AG04450 (cell line): ENCODE results near the gene MINK1. TPM values are rescaled to one million over a fixed set of nuclear protein-coding genes. Genes with fewer than 3 reads are reported as not detected.

Experiments used
- CTCF ChIA-PET: fragments of 300-600, 350-600 bp; formaldehyde crosslinking; extraction: SDS; loops from one replicate; lab custom pipeline; 2022; ENCODE audit warnings: antibody characterized with exemption, inconsistent platforms; lab: Charles Lee
- POLR2A ChIA-PET: fragments of 350-600 bp; formaldehyde crosslinking; extraction: SDS; loops from one replicate; lab custom pipeline; 2021; ENCODE audit warnings: antibody characterized with exemption, inconsistent platforms; lab: Yijun Ruan, JAX
- DNase-seq: peaks from one replicate; pipeline ENCODE4 v3.0.0-alpha.2; 2011; ENCODE audit warnings: low read depth, low spot score
- H3K27ac ChIP-seq: one replicate; pipeline ENCODE4 v1.5.1; 2012; ENCODE audit warnings: low read depth, low read length, control low read depth
- H3K27me3 ChIP-seq: one replicate; pipeline ENCODE4 v1.6.0; 2012; ENCODE audit warnings: low read length; ENCODE audit not compliant: control insufficient read depth, insufficient read depth
- H3K4me3 ChIP-seq: 2 replicates; pipeline ENCODE4 v1.5.1; 2011; ENCODE audit warnings: mild to moderate bottlenecking, low read depth, low read length, control low read depth
- H3K9me3 ChIP-seq: 2 replicates; pipeline ENCODE4 v1.5.1; 2012; ENCODE audit warnings: low read length; ENCODE audit not compliant: control insufficient read depth, insufficient read depth
- CTCF ChIP-seq: IDR thresholded peaks from 2 replicates; pipeline ENCODE4 v1.5.1; 2011; ENCODE audit warnings: low read depth, low read length, control low read depth, inconsistent platforms
- polyA plus RNA-seq: library from polyadenylated mRNA; depleted of rRNA; stranded (reverse); fragments of >200 nt; gene quantifications from 2 replicates; pipeline ENCODE4 v1.2.3, GENCODE V29; 2011

Gene MINK1
- polyA plus RNA-seq, 1 experiment: 29.4 TPM

GRCh38 chr17:4851084-4851483 lies 17.9 kb downstream of the MINK1 start:
- no peak for TF ChIP-seq CTCF
- H3K4me3 ChIP-seq: no peak overlapping the region
- ChIA-PET POLR2A (no interaction called here), CTCF (interaction anchor here (1.2 kb wide), 1 partner anchor 13 kb away, joined by 3 read pairs; no protein-coding TSS in a partner anchor)
- H3K9me3 ChIP-seq: no peaks in the 10 kb centered on the region
- no peak for DNase-seq
- no peak overlapping the region for H3K27ac ChIP-seq
- H3K27me3 ChIP-seq: no peaks in the 10 kb centered on the region

- Histone ChIP-seq H3K27me3 (no peaks in the 10 kb centered on the region), H3K9me3 (no peaks in the 10 kb centered on the region), H3K4me3 (no peak overlapping the region), H3K27ac (peak overlapping the region; percentile 31)
- DNase-seq: peak; percentile 38
- CTCF ChIA-PET: no interaction called here
- POLR2A ChIA-PET: no interaction called here
- TF ChIP-seq CTCF: no peak
Measured at GRCh38 chr17:4852567-4853207, 19.5 kb downstream of the MINK1 start.

- POLR2A ChIA-PET: no interaction called here
- DNase-seq: no peak
- no peak for TF ChIP-seq CTCF
- Histone ChIP-seq H3K4me3 (no peak overlapping the region), H3K27me3 (no peaks in the 10 kb centered on the region), H3K27ac (no peak overlapping the region), H3K9me3 (no peaks in the 10 kb centered on the region)
- CTCF ChIA-PET: no interaction called here
Measured at GRCh38 chr17:4853208-4853671, 20.1 kb downstream of the MINK1 start.

- ChIA-PET CTCF (interaction anchor here (0.6 kb wide), 1 partner anchor 141 kb away, joined by 4 read pairs; no protein-coding TSS in a partner anchor), POLR2A (no interaction called here)
- H3K27ac ChIP-seq: no peak overlapping the region
- H3K27me3 ChIP-seq: no peaks in the 10 kb centered on the region
- no peak for TF ChIP-seq CTCF
- DNase-seq: peak; percentile 10
- H3K4me3 ChIP-seq: no peak overlapping the region
- no peaks in the 10 kb centered on the region for H3K9me3 ChIP-seq
Measured at GRCh38 chr17:4854111-4854681, 21.1 kb downstream of the MINK1 start.

- POLR2A ChIA-PET: no interaction called here
- TF ChIP-seq CTCF: no peak
- H3K9me3 ChIP-seq: no peaks in the 10 kb centered on the region
- no peak for DNase-seq
- no peaks in the 10 kb centered on the region for H3K27me3 ChIP-seq
- CTCF ChIA-PET: interaction anchor here (0.7 kb wide), 1 partner anchor 46 kb away, joined by 4 read pairs; no protein-coding TSS in a partner anchor
- no peak overlapping the region for H3K27ac ChIP-seq
- no peak overlapping the region for H3K4me3 ChIP-seq
Measured at GRCh38 chr17:4856271-4856936, 23.3 kb downstream of the MINK1 start.
